A549 (cell line): Measurements from ENCODE around the gene IQCE. TPM values are rescaled to one million over a fixed set of nuclear protein-coding genes. Genes with fewer than 3 reads are reported as not detected.

Experiments
- ATAC-seq, 2 experiments: fragments of 200-7000 bp in 1 of 2; fragments of >200 bp in 1 of 2; cut with Nextera tagmentation in 1 of 2; cut with Tn5 transposase in 1 of 2; 3 replicates each; pipeline versions ENCODE4 v1.8.0 to v1.9.1; 2018 to 2020; ENCODE audit warnings: mild to moderate bottlenecking in 1 of 2, moderate library complexity in 1 of 2
- CTCF ChIA-PET: fragments of 300-600 bp; sonication (Branson Sonifier 250); formaldehyde crosslinking; extraction: SDS; loops from one replicate; lab custom pipeline; 2021; ENCODE audit warnings: antibody characterized with exemption, inconsistent platforms; lab: Yijun Ruan, JAX
- POLR2A ChIA-PET: fragments of 350-600 bp; formaldehyde crosslinking; extraction: SDS; loops from one replicate; lab custom pipeline; 2021; ENCODE audit warnings: antibody characterized with exemption, inconsistent platforms; lab: Yijun Ruan, JAX
- DNase-seq, 2 experiments: peaks; one replicate each; pipeline versions ENCODE4 v3.0.0 to v3.0.0-alpha.2; 2011 to 2016; ENCODE audit warnings: low read depth in 1 of 2, low spot score in 1 of 2
- FAIRE-seq: peaks from 2 replicates; lab custom pipeline; 2011; peaks lifted over from hg19 to GRCh38; lab: Jason Lieb, UNC
- H3K27ac ChIP-seq, 2 experiments: fragments of >200 bp; sonication (Bioruptor Twin); formaldehyde crosslinking; 3 replicates each; pipeline ENCODE4 v1.5.1; 2016 to 2017
- H3K4me1 ChIP-seq: fragments of >200 bp; sonication (Bioruptor Twin); formaldehyde crosslinking; 3 replicates; pipeline ENCODE4 v1.6.1; 2016
- H3K4me2 ChIP-seq: fragments of >200 bp; sonication (Bioruptor Twin); formaldehyde crosslinking; 3 replicates; pipeline ENCODE4 v1.6.1; 2016
- H3K4me3 ChIP-seq: fragments of >200 bp; sonication (Bioruptor Twin); formaldehyde crosslinking; 3 replicates; pipeline ENCODE4 v1.5.1; 2016
- H3K9me3 ChIP-seq: fragments of >200 bp; sonication (Bioruptor Twin); formaldehyde crosslinking; 3 replicates; pipeline ENCODE4 v1.6.1; 2016
- CBX2 ChIP-seq: fragments of 200-600 bp; sonication (generic); IDR thresholded peaks from 2 replicates; pipeline ENCODE4 v1.6.1; 2016; ENCODE audit warnings: low read depth, mild to moderate bottlenecking, borderline replicate concordance
- EHF ChIP-seq: fragments of 250-450 bp; sonication (Bioruptor Pico); IDR thresholded peaks from 2 replicates; pipeline ENCODE4 v1.5.0; 2020; ENCODE audit warnings: mild to moderate bottlenecking
- EP300 ChIP-seq, 2 experiments: fragments of >200 bp; sonication (Bioruptor Twin); formaldehyde crosslinking; IDR thresholded peaks; 2 replicates in 1 of 2; 3 replicates in 1 of 2; pipeline ENCODE4 v1.6.1; 2016 to 2017
- FOSB ChIP-seq: fragments of 250-450 bp; sonication (Bioruptor Pico); IDR thresholded peaks from 2 replicates; pipeline ENCODE4 v1.5.0; 2020; ENCODE audit warnings: mild to moderate bottlenecking, moderate library complexity
- FOSL2 ChIP-seq, 2 experiments: fragments of 450-650 bp in 1 of 2; fragments of >200 bp in 1 of 2; sonication (Bioruptor Twin) in 1 of 2; formaldehyde crosslinking; IDR thresholded peaks; 2 replicates each; pipeline versions ENCODE4 v1.5.0 to v1.6.1; 2016 to 2020; ENCODE audit warnings: mild to moderate bottlenecking in 1 of 2, moderate library complexity in 1 of 2
- JUN ChIP-seq, 2 experiments: fragments of >200 bp; sonication (Bioruptor Twin); formaldehyde crosslinking; IDR thresholded peaks; 2 replicates in 1 of 2; 3 replicates in 1 of 2; pipeline ENCODE4 v1.6.1; 2016 to 2017
- KDM1A ChIP-seq: fragments of 200-600 bp; sonication (generic); IDR thresholded peaks from 2 replicates; pipeline ENCODE4 v1.6.1; 2016; ENCODE audit warnings: low read depth, mild to moderate bottlenecking
- MAFK ChIP-seq: fragments of 450-650 bp; IDR thresholded peaks from 2 replicates; pipeline ENCODE4 v1.6.1; 2014; ENCODE audit not compliant: partially characterized antibody
- NPAS2 ChIP-seq: fragments of 250-450 bp; sonication (Bioruptor Pico); IDR thresholded peaks from 2 replicates; pipeline ENCODE4 v1.8.0; 2022; ENCODE audit warnings: mild to moderate bottlenecking, moderate library complexity, borderline replicate concordance
- PHF8 ChIP-seq: fragments of 200-600 bp; sonication (generic); IDR thresholded peaks from 2 replicates; pipeline ENCODE4 v1.6.1; 2016; ENCODE audit warnings: low read depth, mild to moderate bottlenecking, antibody characterized with exemption, moderate library complexity, borderline replicate concordance
- POLR2A ChIP-seq: IDR thresholded peaks from 2 replicates; pipeline ENCODE4 v1.6.1; 2012; ENCODE audit warnings: mild to moderate bottlenecking, low read length
- RAD21 ChIP-seq, 2 experiments: fragments of >200 bp in 1 of 2; sonication (Bioruptor Twin) in 1 of 2; formaldehyde crosslinking in 1 of 2; IDR thresholded peaks in 1 of 2; conservative IDR thresholded peaks in 1 of 2; 2 replicates in 1 of 2; 3 replicates in 1 of 2; pipeline ENCODE4 v1.6.1; 2012 to 2018; ENCODE audit warnings: inconsistent platforms in 1 of 2
- RARB ChIP-seq: fragments of 250-450 bp; sonication (Bioruptor Pico); IDR thresholded peaks from 2 replicates; pipeline ENCODE4 v1.8.0; 2021; ENCODE audit warnings: mild to moderate bottlenecking, moderate library complexity
- RCOR1 ChIP-seq: fragments of 150-350 bp; IDR thresholded peaks from 2 replicates; pipeline ENCODE4 v1.6.1; 2014; ENCODE audit warnings: antibody characterized with exemption, low read length, low read depth
- RNF2 ChIP-seq: fragments of 200-600 bp; sonication (generic); IDR thresholded peaks from 2 replicates; pipeline ENCODE4 v1.6.1; 2016; ENCODE audit warnings: low read depth, mild to moderate bottlenecking, antibody characterized with exemption, moderate library complexity, borderline replicate concordance
- SREBF2 ChIP-seq: fragments of 450-650 bp; IDR thresholded peaks from 2 replicates; pipeline ENCODE4 v1.6.1; 2014; ENCODE audit warnings: mild to moderate bottlenecking, moderate library complexity
- ZNF302 ChIP-seq: fragments of 250-450 bp; sonication (Bioruptor Pico); IDR thresholded peaks from 2 replicates; pipeline ENCODE4 v1.9.0; 2021; ENCODE audit warnings: inconsistent platforms, mild to moderate bottlenecking, moderate library complexity
- ZSCAN20 ChIP-seq: fragments of 250-450 bp; sonication (Bioruptor Pico); IDR thresholded peaks from 2 replicates; pipeline ENCODE4 v1.8.0; 2022; ENCODE audit warnings: mild to moderate bottlenecking, moderate library complexity
- WGBS: methylation state at CpG from one replicate; pipeline ENCODE4 v1.1.6; 2017; ENCODE audit errors: missing lambda C conversion rate; 5-methylcytosine and 5-hydroxymethylcytosine counted together
- polyA plus RNA-seq, 4 experiments: library from polyadenylated mRNA; depleted of rRNA in 3 of 4; stranded (reverse); fragments of >200 nt; fragmentation: RNase III in 1 of 4; extraction: RNeasy Plus Mini Kit Qiagen cat#74134 plus additional on column Dnase treatment in 1 of 4; gene quantifications; 2 replicates in 3 of 4; 3 replicates in 1 of 4; pipeline ENCODE4 v1.2.3, GENCODE V29; 2011 to 2017
- TF ChIP-seq, protein P1 (sequence below): fragments of >200 bp; sonication (Bioruptor Twin); formaldehyde crosslinking; IDR thresholded peaks from 3 replicates; pipeline ENCODE4 v1.5.1; 2016
- TF ChIP-seq, protein P2 (sequence below): fragments of 450-650 bp; IDR thresholded peaks from 2 replicates; pipeline ENCODE4 v1.6.1; 2014; ENCODE audit warnings: antibody characterized with exemption
- TF ChIP-seq, protein P3 (sequence below): fragments of 200-600 bp; sonication (generic); IDR thresholded peaks from 2 replicates; pipeline ENCODE4 v1.6.1; 2016; ENCODE audit warnings: antibody characterized with exemption, mild to moderate bottlenecking, moderate library complexity

IQCE gene
- polyA plus RNA-seq, 2 of the 4 experiments (the other 2 are of a cell fraction) = 10.6 to 13.0 TPM

DNA sequence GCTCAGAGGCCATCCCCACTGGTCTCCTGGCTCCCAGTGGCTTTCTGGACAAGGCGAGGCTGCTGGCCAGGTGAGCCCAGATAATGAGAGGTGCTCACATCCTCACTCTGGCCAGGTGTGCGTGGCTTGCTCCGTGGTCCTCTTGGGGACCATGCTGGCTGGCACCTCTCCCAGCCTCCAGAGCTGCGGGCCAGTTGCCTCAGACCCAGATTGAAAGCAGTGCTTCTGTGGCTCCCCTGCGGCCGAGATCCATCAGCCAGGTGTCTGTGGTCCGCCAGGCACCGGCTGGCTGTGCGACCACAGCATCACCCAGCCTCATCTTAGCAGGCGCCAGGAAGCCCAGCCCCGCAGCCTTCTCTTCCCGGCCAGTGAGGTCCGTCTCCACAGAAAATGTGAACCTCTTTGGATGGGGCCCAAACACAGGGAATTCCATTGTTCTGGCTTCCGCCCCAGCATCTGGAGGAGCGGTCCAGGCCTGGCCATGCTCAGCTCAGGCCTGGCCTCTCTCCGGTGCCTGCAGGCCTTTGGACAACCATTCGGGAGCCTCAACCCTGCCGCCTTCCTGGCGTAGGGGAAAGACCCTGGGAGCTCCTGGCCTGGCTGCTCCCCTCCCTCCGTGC, 67.8 kb downstream of the IQCE start:
- Histone ChIP-seq H3K9me3 (no peaks in the 10 kb centered on the region), H3K4me2 (no peak overlapping the region)

DNA sequence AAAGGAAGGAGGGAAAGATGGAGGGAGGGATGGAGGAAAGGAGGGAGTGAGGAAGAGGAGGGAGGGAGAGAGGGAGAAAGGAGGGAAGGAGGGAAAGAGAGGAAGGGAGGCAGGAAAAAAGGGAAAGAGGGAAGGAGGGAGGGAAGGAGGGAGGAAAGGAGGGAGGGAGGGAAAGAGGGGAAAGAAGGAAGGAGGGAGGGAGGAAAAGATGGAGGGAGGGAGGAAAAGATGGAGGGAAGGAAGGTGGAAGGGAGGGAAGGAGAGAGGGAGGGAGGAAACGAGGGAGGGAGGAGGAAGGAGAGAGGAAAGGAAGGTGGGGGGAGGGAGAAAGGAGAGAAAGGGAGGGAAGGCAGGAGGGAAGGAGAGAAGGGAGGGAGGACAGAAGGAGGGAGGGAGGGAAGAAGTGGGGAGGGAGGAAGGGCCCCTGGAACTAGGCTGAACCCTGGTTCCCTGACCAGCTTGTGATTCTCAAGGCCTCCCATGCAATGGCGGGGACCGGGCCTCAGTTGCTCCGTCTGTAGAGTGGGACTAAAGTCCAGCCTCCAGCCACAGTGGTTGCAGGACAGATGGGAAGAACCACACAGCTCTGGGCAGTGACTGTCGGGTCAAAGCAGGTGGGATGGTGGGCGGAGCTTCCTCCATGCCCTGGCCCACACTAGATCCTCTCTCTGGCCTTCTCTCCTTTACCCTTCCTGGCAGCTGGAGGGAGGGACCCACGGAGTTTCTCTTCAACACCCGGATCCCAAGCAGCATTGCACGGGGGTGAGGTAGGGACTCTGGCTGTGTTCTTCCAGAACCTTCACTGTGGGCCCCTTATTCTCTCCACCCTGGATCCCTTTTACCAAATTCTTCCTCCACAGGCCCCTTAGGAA, 68.7 kb downstream of the IQCE start:
- POLR2A ChIA-PET = no interaction called here
- peaks cover 26% of the 10 kb centered on the region; the same call in 2 of the 3 replicates for H3K4me1 ChIP-seq
- no peak overlapping the region for H3K4me3 ChIP-seq
- H3K9me3 ChIP-seq = no peaks in the 10 kb centered on the region
- CTCF ChIA-PET = interaction anchor here (1.4 to 1.9 kb wide), 3 partner anchors 21 to 53 kb away, joined by 4 to 7 read pairs (median 4); no protein-coding TSS in a partner anchor
- no peak overlapping the region for H3K4me2 ChIP-seq
- TF ChIP-seq, protein P1, sequence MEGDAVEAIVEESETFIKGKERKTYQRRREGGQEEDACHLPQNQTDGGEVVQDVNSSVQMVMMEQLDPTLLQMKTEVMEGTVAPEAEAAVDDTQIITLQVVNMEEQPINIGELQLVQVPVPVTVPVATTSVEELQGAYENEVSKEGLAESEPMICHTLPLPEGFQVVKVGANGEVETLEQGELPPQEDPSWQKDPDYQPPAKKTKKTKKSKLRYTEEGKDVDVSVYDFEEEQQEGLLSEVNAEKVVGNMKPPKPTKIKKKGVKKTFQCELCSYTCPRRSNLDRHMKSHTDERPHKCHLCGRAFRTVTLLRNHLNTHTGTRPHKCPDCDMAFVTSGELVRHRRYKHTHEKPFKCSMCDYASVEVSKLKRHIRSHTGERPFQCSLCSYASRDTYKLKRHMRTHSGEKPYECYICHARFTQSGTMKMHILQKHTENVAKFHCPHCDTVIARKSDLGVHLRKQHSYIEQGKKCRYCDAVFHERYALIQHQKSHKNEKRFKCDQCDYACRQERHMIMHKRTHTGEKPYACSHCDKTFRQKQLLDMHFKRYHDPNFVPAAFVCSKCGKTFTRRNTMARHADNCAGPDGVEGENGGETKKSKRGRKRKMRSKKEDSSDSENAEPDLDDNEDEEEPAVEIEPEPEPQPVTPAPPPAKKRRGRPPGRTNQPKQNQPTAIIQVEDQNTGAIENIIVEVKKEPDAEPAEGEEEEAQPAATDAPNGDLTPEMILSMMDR = no peak
- no peak for TF ChIP-seq MAFK
- no peak for TF ChIP-seq EHF (CRISPR knock-in tag)
- TF ChIP-seq, protein P2, sequence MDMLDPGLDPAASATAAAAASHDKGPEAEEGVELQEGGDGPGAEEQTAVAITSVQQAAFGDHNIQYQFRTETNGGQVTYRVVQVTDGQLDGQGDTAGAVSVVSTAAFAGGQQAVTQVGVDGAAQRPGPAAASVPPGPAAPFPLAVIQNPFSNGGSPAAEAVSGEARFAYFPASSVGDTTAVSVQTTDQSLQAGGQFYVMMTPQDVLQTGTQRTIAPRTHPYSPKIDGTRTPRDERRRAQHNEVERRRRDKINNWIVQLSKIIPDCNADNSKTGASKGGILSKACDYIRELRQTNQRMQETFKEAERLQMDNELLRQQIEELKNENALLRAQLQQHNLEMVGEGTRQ = no peak
- no peak for TF ChIP-seq ZNF302 (CRISPR knock-in tag)
- no peak for TF ChIP-seq RARB
- TF ChIP-seq, protein P3, sequence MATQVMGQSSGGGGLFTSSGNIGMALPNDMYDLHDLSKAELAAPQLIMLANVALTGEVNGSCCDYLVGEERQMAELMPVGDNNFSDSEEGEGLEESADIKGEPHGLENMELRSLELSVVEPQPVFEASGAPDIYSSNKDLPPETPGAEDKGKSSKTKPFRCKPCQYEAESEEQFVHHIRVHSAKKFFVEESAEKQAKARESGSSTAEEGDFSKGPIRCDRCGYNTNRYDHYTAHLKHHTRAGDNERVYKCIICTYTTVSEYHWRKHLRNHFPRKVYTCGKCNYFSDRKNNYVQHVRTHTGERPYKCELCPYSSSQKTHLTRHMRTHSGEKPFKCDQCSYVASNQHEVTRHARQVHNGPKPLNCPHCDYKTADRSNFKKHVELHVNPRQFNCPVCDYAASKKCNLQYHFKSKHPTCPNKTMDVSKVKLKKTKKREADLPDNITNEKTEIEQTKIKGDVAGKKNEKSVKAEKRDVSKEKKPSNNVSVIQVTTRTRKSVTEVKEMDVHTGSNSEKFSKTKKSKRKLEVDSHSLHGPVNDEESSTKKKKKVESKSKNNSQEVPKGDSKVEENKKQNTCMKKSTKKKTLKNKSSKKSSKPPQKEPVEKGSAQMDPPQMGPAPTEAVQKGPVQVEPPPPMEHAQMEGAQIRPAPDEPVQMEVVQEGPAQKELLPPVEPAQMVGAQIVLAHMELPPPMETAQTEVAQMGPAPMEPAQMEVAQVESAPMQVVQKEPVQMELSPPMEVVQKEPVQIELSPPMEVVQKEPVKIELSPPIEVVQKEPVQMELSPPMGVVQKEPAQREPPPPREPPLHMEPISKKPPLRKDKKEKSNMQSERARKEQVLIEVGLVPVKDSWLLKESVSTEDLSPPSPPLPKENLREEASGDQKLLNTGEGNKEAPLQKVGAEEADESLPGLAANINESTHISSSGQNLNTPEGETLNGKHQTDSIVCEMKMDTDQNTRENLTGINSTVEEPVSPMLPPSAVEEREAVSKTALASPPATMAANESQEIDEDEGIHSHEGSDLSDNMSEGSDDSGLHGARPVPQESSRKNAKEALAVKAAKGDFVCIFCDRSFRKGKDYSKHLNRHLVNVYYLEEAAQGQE = no peak
- no peak for TF ChIP-seq PHF8
- no peak for TF ChIP-seq SREBF2
- no peak for TF ChIP-seq RCOR1
- TF ChIP-seq JUN (IDR thresholded peaks at IDR 0.05) = no peak
- TF ChIP-seq CBX2 = no peak
- TF ChIP-seq NPAS2 (CRISPR knock-in tag) = no peak
- TF ChIP-seq EP300 (IDR thresholded peaks at IDR 0.05) = no peak
- TF ChIP-seq FOSB (CRISPR knock-in tag) = no peak
- TF ChIP-seq ZSCAN20 (CRISPR knock-in tag) = no peak
- H3K27ac ChIP-seq = no peak overlapping the region
- no peak for FAIRE-seq
- 70% methylated on average over 8 of the region's 9 CpGs for WGBS
- no peak for ATAC-seq
- no peak for DNase-seq

More for the DNA sequence above, 67.8 kb downstream of the IQCE start:
- ATAC-seq (no peak), FAIRE-seq (no peak), DNase-seq (no peak)
- no peak overlapping the region for H3K4me3 ChIP-seq
- TF ChIP-seq KDM1A (no peak), RAD21 (conservative IDR thresholded peaks at IDR 0.05 in 1 of 2, IDR thresholded peaks at IDR 0.05 in 1 of 2) (no peak), RNF2 (no peak), POLR2A (no peak), JUN (IDR thresholded peaks at IDR 0.05) (no peak), FOSL2 (IDR thresholded peaks at IDR 0.05) (no peak), FOSL2 (CRISPR knock-in tag; IDR thresholded peaks at IDR 0.05) (no peak)
- H3K27ac ChIP-seq = no peak overlapping the region
- CTCF ChIA-PET = interaction anchor here (1.3 to 1.9 kb wide), 5 partner anchors 18 to 54 kb away, joined by 3 to 7 read pairs (median 4); no protein-coding TSS in a partner anchor
- WGBS = 92% methylated on average over 15 of the region's 20 CpGs
- POLR2A ChIA-PET = no interaction called here
- H3K4me1 ChIP-seq = peaks cover 26% of the 10 kb centered on the region; the same call in 2 of the 3 replicates
